ENCODE measurements around the gene PARVB.

The PARVB gene

DNA sequence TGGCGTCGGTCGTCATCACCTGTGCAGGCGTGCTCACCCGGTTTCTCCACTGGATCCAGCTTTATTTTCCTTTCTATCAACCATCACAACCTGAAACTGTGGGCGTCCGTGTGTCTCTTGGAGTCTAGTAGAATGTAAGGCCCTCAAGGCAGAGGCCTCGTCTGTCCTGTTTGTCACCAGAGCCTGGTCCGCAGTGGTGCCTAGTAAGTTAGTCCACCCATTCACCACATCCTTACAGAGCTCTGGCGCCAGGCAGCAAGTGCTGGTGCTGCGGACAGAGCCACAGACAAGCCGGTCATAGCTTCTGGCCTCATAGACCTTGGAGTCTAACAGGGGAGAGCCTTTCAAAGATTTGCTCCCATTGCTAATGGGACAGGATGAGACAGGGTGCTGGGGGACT, 92.2 kb downstream of the PARVB start:
- DNase-seq = no peak

DNA sequence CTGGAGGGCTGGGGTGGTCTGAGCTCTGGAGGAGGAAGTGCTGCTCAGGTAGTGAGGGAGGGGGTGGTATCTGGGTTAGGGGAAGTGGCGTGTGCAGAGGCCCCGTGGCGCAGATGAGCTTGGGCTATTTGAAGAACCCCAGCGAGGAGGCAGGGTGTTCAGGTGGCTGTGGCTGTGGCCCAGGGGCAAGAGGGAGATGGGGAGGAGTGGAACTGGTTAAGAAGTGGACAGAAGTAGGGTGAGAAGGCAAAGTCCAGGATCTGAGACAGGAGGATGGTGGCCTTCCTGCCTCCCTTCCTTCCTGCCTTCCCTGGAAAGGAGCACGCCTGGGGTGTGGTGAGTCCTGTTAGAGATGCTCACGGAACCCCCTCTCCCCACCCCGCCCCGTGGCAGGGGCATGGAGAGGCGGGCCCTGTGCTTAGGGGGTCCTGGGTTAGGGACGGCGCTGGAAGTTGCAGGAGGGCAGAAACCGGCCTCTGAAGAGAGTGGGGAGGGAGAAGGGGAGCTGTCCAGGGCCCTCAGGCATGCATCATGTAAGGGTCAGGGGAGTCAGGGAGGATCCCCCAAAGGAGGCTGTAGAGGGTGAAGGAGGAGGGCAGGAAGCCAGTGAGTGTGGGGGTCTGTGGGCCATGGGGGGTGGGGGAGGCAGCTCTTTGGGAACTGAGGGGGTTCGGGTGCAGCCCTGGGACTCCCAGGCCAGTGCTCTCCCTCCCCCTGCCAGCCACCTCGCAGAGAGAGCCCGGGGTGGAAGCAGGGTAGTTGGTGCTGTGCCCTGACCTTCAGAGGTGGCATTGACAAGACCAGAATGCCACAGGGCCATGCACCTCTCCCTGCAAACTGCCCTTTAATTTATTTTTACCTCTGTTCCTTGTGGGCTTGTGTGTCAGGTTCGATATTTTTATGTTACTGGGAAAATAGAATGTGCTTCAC, 92.9 kb downstream of the PARVB start:
- no peak for DNase-seq

DNA sequence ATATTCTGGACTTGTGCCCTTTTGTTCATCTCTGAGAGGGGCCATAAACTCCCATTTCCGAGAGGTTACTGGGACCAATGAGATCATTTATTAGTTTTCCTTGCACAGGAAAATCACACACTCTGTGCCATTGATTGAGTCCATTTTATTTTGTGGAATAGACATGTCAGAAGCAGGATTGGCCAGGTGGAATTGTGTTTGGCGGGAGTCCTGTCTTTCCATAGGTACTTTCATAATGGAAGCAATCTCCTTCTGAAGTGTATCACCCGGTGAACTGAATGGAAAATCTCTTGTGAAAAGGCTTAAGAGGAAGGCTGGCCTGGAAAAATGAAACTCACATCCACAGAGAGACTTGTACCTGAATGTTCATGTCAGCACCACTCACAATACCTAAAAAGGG, 93.6 kb downstream of the PARVB start:
- DNase-seq = no peak

DNA sequence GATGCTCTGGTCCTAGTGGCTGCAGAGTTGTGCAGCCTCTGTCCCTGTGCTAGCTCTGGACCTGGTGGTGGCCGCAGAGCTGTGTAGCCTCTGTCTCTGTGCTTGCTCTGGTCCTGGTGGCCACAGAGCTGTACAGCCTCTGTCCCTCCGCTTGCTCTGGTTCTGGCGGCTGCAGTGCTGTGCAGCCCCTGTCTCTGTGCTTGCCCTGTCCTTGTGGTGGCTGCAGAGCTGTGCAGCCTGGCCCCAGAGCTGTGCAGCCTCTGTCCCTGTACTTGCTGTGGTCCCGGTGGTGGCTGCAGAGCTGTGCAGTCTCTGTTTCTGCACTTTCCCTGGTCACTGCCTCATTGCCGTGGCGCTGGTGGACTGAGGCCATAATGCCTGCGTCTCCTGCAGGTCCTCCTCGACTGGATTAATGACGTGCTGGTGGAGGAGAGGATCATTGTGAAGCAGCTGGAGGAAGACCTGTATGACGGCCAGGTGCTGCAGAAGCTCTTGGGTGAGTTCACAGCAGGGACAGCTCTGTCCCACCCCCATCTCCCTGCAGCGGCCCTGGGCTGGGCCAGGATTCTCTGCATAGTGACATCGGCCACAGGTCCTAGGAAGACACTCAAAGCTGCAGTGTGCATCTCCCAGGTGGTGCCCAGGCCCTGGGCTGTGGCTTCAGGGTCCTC, 94.7 kb downstream of the PARVB start:
- no peak for DNase-seq

DNA sequence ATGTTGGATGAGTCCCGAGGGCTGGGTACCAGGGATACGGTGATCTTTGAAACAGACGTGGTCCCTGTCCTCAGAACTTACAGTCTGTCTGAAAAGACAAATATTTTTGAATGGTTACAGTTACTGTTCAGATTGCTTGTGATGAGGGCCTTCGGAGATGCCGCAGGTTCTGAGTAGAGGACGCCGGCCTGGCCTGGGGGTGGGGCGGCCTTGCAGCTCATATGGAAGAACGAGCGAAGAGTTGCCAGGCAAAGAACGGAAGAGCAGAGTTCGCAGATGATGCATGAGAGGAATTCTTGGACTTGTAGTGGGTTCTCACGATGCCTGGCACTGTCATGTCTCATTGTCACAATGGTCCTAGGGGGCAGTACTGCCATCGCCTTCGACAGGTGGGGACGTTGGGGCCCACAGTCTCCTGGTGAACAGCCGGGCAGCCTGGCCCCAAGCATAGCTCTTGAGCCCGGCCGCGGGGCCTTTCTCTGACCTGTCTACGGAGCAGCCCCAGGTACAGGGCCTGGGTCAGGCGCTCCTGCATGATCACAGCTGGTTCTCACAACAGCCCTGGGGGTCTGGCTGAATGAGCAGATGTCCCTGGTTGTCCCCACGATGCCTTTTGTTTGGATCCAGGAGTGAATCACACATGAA, 95.7 kb downstream of the PARVB start:
- no peak for DNase-seq

DNA sequence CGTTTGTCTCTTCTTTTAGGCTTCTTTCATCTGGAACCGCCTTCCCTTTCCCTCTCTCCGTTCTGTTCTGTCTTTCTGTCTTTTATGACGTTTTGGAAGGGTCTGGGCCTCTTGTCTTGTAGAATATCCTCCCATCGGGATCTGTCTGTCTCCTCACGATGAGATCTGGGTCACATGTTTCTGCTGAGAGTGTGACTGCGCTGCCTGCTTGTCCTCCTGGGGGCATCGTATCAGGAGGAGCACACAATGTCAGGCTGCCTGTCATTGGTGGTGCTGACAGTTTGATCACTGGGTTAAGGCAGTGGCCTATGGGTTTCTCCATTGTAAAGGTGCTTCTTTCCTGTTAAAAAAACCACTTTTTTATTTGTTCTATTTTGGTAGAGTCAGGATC, 96.2 kb downstream of the PARVB start:
- no peak for DNase-seq

DNA sequence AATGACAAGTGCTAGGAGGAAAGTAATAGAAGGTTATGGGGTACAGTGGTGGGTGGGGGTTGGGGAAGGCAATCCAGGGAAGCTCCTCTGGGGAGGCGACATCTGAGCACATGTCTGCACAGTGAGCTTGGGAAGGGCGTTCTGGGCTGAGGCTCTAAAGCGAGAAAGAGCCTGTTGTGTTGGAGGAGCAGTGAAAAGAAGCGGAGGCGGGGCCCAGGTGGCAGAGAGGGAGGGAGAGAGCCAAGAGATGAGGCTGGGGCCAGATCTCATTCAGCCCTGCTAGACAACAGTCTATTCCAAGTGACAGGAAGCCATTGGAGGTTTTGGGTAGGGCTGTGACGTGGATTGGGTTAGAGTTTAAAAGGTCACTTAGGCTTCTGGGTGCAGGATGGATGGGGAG, 101.3 kb downstream of the PARVB start:
- DNase-seq = no peak

DNA sequence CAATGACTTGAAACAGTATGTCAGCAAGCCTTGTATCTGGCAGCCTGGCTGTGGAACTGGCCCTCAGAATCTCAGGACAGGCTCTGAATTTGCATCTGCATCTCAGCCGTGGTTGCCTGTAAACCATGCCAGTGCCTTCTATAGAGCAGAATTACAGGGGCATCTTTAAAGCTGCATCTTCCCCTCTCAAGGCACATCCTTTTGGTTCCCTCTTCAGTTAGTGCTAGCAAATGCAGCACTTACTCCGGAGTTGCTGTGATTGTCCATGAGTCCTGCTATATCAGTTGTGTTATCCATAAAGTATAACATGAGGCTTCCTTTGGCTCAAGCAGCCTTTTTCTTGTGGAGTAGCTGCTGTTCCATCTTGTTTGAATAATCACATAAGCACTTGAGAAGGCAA, 102.7 kb downstream of the PARVB start:
- no peak for DNase-seq

DNA sequence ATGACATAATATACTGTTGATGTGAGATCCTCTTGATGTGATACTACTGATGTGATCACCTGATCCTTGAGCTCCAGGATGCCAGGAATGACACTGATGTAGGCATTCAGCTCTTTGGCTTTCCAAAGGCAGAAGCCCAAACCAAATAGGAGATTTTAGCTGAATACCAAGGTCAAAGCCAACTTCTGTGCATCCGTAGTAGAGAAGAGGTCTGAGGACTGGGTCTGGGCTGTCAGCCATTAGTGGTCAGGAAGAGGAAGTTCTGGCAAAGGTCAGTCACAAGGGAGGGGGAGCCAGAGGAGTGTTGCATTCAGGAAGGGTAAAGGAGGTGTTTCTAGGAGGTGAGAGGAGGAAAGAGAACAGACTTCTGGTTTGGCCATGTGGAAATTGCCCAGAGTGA, 103.3 kb downstream of the PARVB start:
- peak; percentile 36 for DNase-seq

DNA sequence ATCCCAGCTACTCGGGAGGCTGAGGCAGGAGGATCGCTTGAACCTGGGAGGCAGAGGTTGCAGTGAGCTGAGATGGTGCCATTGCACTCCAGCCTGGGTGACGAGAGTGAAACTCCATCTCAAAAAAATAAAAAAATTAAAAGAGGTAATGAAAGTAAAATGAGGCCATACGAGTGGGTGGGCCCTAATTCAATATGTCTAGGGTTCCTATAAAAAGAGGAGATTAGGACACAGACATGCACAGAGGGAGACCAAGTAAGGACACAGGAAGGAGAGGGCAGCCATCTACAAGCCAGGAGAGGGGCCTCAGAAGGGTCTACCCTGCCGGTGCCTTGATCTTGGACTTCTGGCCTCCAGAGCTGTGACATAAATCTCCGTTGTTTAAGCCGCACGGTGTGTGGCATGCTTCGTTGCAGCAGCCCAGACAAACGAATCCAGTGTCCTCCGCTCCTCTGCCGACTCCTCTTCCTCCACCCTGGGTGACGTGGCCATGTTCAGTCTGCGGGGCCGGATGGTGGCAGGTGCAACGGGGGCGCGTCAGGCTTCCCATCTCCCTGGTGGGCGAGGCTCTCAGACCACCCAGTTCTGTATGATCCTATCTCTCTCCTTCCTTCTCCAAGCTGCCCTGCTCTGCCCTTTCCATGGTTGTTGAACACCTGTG, 105.0 kb downstream of the PARVB start:
- DNase-seq = peak; percentile 58 to 62

DNA sequence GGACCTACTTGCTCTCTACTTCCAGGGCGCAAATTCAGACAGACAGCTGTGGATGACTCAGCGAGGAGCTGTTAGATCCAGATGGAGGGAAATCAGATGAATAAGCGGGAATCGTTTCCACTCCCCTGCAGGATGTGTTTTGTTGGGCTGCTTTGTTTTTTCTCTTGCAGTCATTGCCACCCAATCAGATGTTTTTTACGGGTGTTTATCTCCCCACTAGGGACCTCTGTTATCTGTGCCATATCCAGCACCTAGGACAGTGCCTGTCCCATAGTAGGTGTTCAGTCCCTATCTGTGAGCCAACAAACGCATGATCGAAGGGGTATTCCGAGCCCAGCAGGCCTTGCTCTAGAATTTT, 105.5 kb downstream of the PARVB start:
- no peak for DNase-seq

DNA sequence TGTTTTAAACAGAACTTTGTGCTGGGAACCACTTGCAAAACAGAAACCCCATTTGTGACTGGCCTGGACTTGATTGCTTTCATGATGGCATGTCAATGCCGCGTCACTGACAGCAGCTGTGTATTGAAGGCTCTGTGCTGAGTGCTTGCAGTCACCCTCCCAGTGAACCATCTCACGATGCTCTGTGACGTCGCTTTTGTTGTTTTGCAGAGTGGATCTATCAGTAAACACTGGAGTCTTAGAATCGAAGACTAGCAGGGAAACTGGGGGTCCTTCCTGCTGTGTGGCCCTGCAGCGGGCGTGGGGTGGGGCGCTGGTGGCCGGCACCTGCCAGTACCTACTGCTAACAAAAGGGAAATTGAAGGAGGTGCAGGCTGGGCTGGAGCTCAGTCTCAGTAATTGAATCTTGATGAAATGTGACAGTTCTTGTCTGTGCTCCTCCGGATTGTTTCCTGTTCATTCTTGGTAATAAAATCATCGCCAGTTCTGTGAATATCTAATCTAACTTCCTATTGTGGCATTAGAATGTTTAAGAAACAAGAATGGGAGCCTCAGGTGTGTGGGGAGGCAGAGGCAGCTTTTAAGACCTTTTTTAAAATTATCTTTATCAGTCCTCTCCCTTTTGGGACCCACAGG, 106.1 kb downstream of the PARVB start:
- DNase-seq = no peak

DNA sequence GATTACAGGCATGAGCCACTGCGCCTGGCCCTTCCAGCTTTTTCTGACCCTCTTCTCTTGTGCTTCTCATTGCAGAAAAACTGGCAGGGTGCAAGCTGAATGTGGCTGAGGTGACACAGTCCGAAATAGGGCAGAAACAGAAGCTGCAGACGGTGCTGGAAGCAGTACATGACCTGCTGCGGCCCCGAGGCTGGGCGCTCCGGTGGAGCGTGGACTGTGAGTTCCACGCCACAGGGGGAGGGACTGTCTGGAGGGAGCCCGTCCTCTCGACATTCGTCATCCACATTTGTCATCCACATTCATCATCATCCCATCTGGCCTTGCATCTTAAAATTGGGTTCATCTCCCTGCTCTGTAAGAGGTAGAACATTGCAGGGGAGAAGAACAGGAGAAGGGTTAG, 107.3 kb downstream of the PARVB start:
- DNase-seq = no peak

DNA sequence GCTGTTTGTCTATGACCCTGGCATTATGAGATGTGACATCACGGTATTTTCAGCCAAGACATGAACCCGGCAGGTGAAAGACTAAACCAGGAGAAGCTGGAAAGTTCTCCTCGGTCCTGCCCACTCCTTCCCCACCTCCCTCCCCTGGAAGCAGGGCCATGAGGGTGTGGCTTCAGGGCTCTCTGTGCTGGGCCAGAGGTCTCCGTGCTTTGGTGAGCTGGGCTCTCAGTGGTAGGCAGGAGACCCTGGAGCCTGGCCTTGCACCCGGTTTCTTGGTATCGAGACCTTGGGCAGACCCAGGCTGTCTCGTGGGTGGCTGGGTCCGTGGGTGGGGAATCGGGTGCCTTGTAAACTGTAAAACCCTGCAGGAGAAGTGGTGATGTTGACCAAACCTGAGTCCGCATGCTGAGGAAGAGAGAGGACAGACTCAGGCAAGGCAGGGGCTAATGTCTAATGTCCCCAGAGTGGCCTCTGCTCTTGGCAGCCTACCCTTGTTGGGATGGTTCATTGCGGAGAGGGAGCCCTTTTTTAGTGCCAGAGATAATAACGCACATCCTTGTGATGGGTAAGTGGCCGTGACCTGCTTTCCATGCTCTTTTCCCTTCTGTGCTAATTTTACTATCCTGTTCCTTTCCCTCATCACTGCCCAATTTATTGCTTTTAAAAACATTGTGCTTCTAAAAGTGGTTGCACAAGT, 108.0 kb downstream of the PARVB start:
- no peak for DNase-seq

DNA sequence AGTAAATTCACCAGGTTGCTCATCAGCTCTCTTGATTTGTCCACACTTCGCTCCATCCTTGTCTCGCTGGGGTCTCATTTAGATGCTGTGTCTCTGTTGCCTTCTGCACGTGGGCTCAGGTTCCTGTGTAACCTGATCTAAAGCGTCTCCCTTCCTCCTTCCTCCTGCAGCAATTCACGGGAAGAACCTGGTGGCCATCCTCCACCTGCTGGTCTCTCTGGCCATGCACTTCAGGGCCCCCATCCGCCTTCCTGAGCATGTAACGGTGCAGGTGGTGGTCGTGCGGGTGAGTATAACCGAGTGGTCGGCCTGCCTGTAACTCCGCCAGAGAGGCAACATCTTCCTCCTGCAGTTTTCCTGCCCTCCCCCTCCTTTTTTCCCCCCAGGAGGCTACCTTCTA, 108.6 kb downstream of the PARVB start:
- no peak for DNase-seq

DNA sequence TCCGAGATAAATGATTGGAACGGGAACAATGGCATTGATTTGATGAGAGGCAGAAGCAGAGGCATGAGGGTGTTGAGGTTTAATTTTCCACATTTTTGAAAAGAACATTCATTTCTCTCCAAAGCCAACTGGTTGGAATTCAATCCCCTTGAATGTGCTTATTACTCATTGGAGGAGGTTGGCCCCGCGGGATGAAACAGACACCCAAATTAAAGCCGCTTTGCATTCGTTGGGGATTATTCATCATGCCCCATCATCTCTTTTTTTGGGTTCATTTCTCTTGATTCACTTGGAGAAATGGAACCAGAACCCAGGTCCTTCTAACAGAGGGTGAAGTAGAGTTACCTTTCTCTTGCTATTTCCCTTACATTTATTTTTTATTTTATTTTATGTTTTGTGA, 109.1 kb downstream of the PARVB start:
- no peak for DNase-seq

DNA sequence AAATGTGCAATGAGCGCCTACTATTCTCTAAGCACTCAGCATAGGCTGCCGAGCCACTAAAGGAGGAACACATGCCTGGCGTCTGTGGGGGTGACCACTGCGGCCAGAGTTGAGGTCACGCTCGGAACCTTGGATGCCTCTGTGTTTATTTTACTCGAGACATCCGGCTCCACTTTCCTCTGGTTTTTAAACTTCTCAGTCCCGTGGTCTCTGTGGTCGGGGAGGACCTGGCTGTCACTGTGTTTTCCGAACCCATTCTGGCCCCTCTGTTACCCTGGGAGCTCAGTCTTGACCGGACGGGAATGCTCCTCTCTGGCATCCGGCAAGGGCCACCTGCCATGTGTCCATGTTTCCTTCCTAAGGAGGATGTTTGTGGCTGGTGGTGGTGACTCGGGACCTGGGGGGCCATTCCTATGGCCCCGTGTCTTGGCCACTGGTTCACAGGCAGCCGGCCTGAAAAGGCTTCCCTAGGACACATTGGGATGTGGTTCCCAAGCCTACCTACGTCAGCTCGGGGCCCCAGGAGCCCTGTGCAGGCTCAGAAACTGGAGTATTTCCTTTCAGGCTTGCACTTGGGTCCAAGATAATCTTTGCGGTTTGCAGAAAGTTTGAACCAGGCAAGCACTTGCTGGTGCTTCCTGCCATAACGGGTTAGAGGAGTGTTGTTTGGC, 109.9 kb downstream of the PARVB start:
- peak in 1 of 2 donors; percentile 3 for DNase-seq

DNA sequence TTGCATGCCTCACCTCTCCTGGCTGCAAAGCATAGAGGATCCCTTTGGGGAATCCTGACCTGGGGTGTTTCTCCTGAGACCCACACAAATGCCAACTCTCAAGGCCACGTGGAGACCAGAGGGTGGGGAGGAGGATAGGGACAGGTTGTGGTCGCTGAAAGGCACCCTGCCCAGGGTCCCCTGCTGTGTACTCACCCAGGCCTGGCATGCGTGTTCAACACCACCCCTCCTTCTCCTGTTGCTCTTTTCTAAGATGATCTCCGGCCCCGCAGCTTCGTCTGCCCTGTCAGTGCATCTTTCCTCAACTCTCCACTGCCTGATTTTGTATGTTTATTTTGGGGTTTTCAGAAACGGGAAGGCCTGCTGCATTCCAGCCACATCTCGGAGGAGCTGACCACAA, 112.0 kb downstream of the PARVB start:
- no peak for DNase-seq

DNA sequence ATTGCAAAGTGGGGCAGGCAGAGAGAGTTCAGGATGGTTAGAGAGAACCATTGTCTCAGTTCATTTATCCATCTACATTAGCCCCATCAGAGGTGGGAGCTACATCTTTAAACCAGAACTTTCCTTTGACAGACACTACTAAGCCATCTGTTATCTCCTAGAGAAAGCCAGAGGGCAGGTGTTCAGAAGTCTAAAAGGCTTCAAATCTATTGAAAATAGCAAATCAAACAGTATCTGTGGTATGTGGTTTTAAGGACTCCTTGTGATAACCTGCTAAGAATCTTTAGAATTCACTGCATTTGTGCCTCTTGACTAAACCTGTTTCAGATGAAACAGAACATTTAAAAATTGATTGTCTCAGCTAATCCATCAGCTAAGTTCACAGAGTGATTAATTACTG, 112.7 kb downstream of the PARVB start:
- no peak for DNase-seq

DNA sequence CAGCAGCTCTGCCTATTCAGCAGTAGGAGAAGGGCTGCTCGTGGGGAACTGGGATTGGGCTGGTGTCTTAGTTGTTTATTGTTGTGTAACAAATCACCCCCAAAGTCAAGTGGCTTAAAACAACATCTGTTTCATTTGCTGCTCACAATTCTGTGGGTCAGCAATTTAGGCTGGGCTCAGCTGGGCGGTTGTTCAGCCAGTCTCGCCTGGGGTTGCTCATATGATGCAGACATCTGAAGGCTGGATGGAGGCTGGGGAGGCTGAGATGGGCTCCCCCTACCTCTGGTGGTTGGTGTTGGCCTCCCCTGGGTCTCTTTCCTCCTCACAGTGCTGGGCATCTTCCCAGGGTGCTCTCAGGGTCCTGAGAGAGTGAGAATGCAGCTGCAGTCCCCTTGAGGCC, 113.3 kb downstream of the PARVB start:
- no peak for DNase-seq

DNA sequence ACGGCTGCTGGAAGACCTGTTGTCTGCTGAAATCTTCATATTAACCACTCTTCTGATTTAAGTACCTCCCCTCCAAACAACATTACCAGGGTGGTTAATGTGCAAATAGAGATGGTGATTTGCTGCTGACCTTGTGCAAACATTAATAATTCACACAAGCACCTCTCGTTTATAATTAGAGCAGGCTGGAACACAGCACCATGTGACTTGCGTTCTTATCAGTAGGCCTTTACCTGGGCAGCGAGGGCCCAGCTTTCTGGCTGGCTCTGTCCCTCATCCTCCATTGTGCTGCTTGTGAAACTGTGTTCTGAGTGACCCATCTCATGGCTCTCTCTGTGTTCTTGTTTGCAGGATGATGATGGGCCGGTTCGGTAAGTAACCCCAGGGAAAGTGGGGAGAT, 115.7 kb downstream of the PARVB start:
- DNase-seq = no peak
